C4-2B (cell line): ENCODE results near the gene EFCAB6.

Experiments
- H3K27ac ChIP-seq: fragments of 450-650 bp; 2 replicates; pipeline ENCODE4 v1.5.1; 2017
- ZFX ChIP-seq: fragments of 450-650 bp; IDR thresholded peaks from 2 replicates; pipeline ENCODE4 v1.6.1; 2017
- TF ChIP-seq, protein P1 (sequence below): fragments of 450-650 bp; conservative IDR thresholded peaks from 2 replicates; pipeline ENCODE4 v1.5.1; 2017; ENCODE audit warnings: mild to moderate bottlenecking

EFCAB6 gene

DNA sequence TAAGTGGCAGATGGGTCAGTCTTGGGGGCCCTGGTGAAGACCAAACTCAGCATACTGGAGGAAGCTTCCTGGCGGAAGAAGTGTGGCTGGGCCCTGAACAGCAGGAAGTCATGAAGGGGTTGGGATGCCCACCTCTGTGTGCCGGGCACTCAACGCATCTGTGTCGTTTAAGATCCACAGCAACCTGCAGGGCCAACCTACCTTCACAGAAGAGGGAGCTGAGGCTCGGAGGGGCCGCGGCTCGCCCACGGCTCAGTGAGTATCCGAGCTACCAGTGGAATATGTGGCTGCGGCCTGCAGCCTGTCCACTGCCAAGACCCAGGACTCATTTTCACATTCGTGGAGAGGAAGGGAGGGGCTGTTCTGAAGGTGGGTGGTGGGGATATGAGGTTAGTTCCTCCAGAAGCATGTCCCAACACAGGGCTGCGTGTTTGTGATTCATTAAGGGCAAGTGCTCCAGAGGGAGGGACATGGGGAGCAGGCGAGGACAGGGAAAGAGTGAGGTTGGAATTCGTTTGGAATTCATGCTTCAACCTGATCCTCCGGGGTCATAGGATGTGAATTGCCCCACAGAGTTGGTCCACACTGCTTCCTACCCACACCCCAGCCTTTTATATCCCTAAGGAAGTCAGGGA is 300.7 kb downstream of the EFCAB6 start:
- H3K27ac ChIP-seq: no peak overlapping the region
- TF ChIP-seq ZFX: no peak
- TF ChIP-seq, protein P1, sequence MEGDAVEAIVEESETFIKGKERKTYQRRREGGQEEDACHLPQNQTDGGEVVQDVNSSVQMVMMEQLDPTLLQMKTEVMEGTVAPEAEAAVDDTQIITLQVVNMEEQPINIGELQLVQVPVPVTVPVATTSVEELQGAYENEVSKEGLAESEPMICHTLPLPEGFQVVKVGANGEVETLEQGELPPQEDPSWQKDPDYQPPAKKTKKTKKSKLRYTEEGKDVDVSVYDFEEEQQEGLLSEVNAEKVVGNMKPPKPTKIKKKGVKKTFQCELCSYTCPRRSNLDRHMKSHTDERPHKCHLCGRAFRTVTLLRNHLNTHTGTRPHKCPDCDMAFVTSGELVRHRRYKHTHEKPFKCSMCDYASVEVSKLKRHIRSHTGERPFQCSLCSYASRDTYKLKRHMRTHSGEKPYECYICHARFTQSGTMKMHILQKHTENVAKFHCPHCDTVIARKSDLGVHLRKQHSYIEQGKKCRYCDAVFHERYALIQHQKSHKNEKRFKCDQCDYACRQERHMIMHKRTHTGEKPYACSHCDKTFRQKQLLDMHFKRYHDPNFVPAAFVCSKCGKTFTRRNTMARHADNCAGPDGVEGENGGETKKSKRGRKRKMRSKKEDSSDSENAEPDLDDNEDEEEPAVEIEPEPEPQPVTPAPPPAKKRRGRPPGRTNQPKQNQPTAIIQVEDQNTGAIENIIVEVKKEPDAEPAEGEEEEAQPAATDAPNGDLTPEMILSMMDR: no peak

DNA sequence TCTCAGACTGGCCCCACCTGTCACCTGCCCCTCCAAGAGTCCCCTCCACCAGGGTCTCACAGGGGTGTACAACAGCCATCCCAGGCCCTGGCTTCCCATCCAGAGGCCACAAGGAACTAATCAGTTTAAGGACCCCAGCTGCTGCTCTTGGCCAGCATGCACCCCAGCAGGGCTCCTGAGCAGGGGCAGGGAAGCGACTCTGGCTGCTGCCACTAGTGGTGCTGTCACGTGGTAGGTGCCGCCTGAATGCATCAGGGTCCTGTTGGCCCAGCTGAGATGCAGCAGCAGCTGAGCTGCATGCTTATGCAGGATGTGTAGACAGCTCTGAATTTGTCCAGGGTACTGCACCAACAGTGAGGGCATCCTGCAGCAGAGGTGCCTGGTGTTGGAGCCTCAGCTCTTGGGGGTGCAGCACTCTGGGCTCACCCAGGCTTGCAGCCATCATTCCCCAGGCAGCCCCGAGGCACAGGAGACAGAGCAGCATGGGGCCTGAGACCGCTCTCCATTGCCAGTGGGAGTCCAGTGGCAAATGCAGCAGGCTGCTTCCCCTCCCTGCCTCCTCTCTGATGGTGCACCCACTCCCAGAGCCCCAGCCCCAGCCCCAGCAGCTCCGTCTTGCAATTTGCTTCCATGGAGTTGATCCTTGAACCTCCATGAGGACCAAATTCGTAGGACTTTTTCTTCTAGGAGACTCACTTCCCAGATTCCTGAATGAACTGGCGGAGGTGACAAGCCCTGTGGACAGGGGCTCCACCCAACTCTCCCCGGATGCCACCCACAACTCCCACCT is 301.6 kb downstream of the EFCAB6 start:
- TF ChIP-seq, protein P1: no peak
- no peak for TF ChIP-seq ZFX
- no peak overlapping the region for H3K27ac ChIP-seq

DNA sequence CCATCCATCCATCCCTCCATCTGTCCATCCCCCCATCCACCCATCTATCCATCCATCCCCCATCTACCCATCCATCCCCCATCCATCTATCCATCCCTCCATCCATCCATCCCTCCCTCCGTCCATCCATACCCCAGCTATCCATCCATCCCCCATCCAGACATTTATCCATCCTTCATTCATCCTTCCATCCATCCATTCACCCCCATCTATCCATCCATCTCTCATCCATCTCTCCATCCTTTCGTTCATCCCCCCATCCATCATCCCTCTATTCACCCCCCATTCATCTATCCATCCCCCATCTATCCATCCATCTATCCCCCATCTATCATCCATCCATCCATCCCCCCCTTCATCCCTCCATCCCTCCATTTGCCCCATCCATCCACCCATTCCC is 302.8 kb downstream of the EFCAB6 start:
- no peak for TF ChIP-seq ZFX
- TF ChIP-seq, protein P1: no peak
- no peak overlapping the region for H3K27ac ChIP-seq

DNA sequence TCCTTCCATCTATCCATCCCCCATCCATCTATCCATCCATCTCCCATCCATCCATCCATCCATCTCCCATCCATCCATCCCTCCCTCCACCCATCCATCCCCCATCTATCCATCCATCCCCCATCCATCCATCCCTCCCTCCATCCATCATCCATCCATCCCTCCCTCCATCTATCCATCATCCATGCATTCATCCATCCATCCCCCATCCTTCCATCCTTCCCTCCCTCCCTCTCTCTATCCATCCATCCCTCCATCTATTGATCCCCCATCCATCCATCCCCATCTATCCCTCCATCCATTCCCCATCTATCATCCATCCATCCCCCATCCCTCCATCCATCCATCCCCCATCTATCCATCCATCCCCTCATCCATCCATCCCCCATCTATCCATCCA is 303.6 kb downstream of the EFCAB6 start:
- no peak overlapping the region for H3K27ac ChIP-seq
- no peak for TF ChIP-seq ZFX
- TF ChIP-seq, protein P1: no peak

DNA sequence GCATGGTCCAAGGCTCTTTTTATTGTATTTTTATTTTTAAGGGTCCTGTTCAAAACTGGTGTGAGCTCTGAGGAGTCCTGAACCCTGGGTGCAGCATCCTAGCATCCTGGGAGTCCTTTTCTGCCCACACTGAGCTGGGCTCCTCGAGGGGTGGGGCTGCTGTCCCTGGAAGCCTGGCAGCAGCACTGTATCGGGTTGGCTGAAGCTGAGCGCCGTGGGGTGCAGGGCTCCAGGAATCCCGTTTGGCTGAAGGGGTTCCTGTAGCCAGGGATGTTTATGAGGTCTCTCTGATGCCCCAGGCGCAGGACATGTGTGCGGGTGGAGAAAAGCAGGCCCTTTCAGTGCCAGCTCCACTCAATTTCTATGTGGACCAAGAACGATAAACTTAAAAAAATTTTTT is 304.9 kb downstream of the EFCAB6 start:
- TF ChIP-seq ZFX: no peak

DNA sequence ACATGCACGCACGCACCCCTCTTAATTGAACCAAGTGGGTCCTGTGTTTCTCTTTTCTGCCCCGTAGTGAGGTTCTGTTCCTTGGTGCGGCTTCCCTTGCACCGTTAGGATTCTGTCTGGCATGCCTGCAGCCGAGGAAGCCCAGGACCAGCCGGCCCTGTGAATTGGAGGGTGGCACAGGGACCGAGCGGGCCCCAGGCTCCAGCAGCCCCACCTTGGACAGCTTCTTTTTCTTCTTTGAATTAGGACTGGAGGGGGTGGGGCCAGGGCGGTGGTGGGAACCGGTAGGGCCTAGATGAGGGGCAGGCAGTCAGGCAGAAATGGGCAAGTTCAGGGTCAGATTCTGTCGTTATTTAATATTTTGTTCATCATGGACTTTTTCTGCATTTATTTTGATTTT is 305.6 kb downstream of the EFCAB6 start:
- no peak overlapping the region for H3K27ac ChIP-seq
- TF ChIP-seq, protein P1: no peak
- no peak for TF ChIP-seq ZFX

More for the DNA sequence above, 304.9 kb downstream of the EFCAB6 start:
- no peak overlapping the region for H3K27ac ChIP-seq

DNA sequence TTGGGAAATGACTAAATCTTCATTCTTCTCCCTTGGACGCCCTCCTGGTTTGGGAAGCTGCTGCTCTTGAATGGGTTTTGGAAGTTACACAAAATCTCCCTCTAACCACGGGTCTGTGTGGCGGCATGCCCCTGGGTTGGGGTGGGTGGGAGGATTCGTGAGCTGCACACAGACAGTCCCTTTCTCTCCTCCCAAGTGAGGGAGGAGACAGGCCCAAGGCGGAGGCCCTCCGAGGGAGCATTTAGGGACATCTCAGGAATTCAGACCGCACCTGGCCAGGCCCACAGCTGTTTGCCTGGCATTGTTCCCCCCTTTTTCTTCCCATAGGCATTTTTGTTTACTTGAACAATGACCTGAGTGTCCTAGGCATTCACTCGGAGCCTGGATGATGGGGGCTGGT is 306.2 kb downstream of the EFCAB6 start:
- no peak overlapping the region for H3K27ac ChIP-seq
- TF ChIP-seq, protein P1: no peak
- TF ChIP-seq ZFX: no peak
